Stomach (tissue), 4 donors: Measurements from ENCODE around the gene HS6ST1.

Experiments
- EP300 ChIP-seq: sonication (generic); formaldehyde crosslinking; IDR thresholded peaks from one replicate; pipeline ENCODE4 v1.6.1; 2017; ENCODE audit warnings: antibody characterized with exemption
- POLR2A ChIP-seq, 4 donors: fragments of 450-650 bp; IDR thresholded peaks; one replicate each; pipeline ENCODE4 v1.6.1; 2016; ENCODE audit warnings: antibody characterized with exemption in 4 of 4, control low read depth in 2 of 4, mild to moderate bottlenecking in 1 of 4, moderate library complexity in 1 of 4
- TF ChIP-seq, protein P1 (sequence below), 7 experiments: fragments of 450-650 bp in 4 of 7; fragments of 200-600 bp in 3 of 7; sonication (generic) in 3 of 7; IDR thresholded peaks; one replicate each; pipeline ENCODE4 v1.5.1; 2016 to 2019; ENCODE audit warnings: antibody characterized with exemption in 7 of 7, control low read depth in 2 of 7, mild to moderate bottlenecking in 1 of 7

DNA sequence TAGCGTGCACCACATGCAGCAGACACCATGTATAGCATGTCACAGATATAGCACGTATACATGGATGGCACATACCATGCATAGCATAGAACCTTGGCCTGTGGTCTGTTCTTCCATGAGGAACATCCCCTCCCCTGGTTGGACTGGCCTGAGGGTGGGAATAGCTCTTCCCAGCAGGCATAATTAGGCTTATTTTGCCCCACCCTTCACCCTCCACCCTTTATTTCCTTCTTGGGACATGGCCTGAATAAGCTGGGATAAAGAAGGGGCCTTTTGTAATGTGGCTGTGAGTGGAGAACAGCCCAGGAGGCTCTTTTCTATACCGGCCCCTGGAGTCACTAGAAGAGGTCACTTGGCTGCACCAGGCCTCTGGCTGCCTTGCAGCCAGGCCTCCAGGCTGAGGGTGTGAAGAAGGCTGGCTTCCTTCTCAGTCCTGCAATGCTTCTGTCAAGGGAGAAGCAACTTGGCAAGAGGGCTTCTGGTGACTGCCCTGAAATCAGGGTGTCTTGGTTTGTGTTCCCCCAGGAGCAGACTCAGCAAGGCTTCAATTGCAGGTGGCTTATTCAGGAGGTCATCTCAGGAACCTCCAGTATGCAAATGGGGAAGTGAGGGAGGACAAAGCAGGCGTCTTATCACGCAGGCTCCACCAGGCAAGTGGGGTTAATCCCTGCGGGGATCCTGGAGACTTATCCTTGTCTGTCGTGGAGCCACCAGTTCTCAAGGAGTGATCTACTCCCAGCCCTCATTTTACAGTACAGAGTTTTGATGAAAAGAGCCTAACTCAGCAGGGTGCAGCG is 68.2 kb downstream of the HS6ST1 start:
- TF ChIP-seq EP300: no peak
- no peak for TF ChIP-seq POLR2A (IDR thresholded peaks at IDR 0.05)
- TF ChIP-seq, protein P1, sequence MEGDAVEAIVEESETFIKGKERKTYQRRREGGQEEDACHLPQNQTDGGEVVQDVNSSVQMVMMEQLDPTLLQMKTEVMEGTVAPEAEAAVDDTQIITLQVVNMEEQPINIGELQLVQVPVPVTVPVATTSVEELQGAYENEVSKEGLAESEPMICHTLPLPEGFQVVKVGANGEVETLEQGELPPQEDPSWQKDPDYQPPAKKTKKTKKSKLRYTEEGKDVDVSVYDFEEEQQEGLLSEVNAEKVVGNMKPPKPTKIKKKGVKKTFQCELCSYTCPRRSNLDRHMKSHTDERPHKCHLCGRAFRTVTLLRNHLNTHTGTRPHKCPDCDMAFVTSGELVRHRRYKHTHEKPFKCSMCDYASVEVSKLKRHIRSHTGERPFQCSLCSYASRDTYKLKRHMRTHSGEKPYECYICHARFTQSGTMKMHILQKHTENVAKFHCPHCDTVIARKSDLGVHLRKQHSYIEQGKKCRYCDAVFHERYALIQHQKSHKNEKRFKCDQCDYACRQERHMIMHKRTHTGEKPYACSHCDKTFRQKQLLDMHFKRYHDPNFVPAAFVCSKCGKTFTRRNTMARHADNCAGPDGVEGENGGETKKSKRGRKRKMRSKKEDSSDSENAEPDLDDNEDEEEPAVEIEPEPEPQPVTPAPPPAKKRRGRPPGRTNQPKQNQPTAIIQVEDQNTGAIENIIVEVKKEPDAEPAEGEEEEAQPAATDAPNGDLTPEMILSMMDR (IDR thresholded peaks at IDR 0.05): no peak
